Stimulated activated CD4-positive, alpha-beta T cell treated with anti-CD3 and anti-CD28 coated beads, TNF-alpha, amount 100 ng/mL, for 48 hours (primary cell): ENCODE data around the gene OCA2.
"Not testable (repeated sequence)": the region's sequence is repeated elsewhere in the genome, so short reads cannot be mapped to it uniquely, and the experiment has no call there.

ENCODE experiments used
- DNase-seq, 3 donors: peaks; one replicate each; pipeline ENCODE4 v3.0.0-alpha.2; 2020; ENCODE audit warnings: low read depth in 3 of 3

OCA2 gene

GRCh38 chr15:28023422-28023821, 75.7 kb downstream of the OCA2 start:
- no peak for DNase-seq

GRCh38 chr15:28022961-28023360, 76.2 kb downstream of the OCA2 start:
- DNase-seq = no peak

GRCh38 chr15:28022181-28022580, 76.9 kb downstream of the OCA2 start:
- DNase-seq = no peak

- peak in 1 of 3 donors; percentile 3 for DNase-seq
Observed at GRCh38 chr15:28021281-28022039, 77.7 kb downstream of the OCA2 start.

- no peak for DNase-seq
Observed at GRCh38 chr15:28020644-28021043, 78.5 kb downstream of the OCA2 start.

GRCh38 chr15:28019594-28020309, 79.4 kb downstream of the OCA2 start:
- DNase-seq = no peak

- DNase-seq = no peak
Observed at GRCh38 chr15:28018291-28019044, 80.6 kb downstream of the OCA2 start.

- DNase-seq = no peak
Observed at GRCh38 chr15:28017423-28017924, 81.6 kb downstream of the OCA2 start.

GRCh38 chr15:28015855-28016254, 83.3 kb downstream of the OCA2 start:
- DNase-seq = no peak

GRCh38 chr15:28014623-28015200, 84.4 kb downstream of the OCA2 start:
- DNase-seq = no peak

GRCh38 chr15:28013976-28014375, 85.1 kb downstream of the OCA2 start:
- no peak for DNase-seq

- no peak for DNase-seq
Observed at GRCh38 chr15:28013480-28013879, 85.6 kb downstream of the OCA2 start.

GRCh38 chr15:28012231-28012630, 86.9 kb downstream of the OCA2 start:
- DNase-seq = no peak

GRCh38 chr15:28008175-28008574, 90.9 kb downstream of the OCA2 start:
- DNase-seq = not testable (repeated sequence)

- DNase-seq = no peak
Observed at GRCh38 chr15:28006116-28006905, 92.8 kb downstream of the OCA2 start.

GRCh38 chr15:28005004-28005527, 94.0 kb downstream of the OCA2 start:
- DNase-seq = no peak

GRCh38 chr15:28004143-28005003, 94.7 kb downstream of the OCA2 start:
- no peak for DNase-seq

GRCh38 chr15:28003302-28004037, 95.6 kb downstream of the OCA2 start:
- no peak for DNase-seq

GRCh38 chr15:28002867-28003266, 96.2 kb downstream of the OCA2 start:
- no peak for DNase-seq
